Left ventricle myocardium inferior (tissue), 1 donor: ENCODE results near the gene PHGDH. TPM values are rescaled to one million over a fixed set of nuclear protein-coding genes. Genes with fewer than 3 reads are reported as not detected.

Experiments used
- DNase-seq: peaks from one replicate; pipeline ENCODE4 v3.0.0-alpha.2; 2020
- H3K27ac ChIP-seq: fragments of 200-600 bp; replicated peaks from 2 replicates; pipeline ENCODE4 v1.8.0; 2021
- H3K27me3 ChIP-seq: fragments of 200-600 bp; 2 replicates; pipeline ENCODE4 v1.8.0; 2021; ENCODE audit warnings: low read depth
- H3K36me3 ChIP-seq: fragments of 200-600 bp; 2 replicates; pipeline ENCODE4 v1.8.0; 2021
- H3K4me1 ChIP-seq: fragments of 200-600 bp; 2 replicates; pipeline ENCODE4 v1.8.0; 2021
- H3K4me3 ChIP-seq: fragments of 200-600 bp; 2 replicates; pipeline ENCODE4 v1.8.0; 2021; ENCODE audit warnings: mild to moderate bottlenecking, moderate library complexity
- H3K9me3 ChIP-seq: fragments of 200-600 bp; replicated peaks from 2 replicates; pipeline ENCODE4 v1.8.0; 2021
- CTCF ChIP-seq: fragments of 200-600 bp; IDR thresholded peaks from 2 replicates; pipeline ENCODE4 v1.8.0; 2021; ENCODE audit warnings: antibody characterized with exemption, mild to moderate bottlenecking, borderline replicate concordance
- intact Hi-C: fragments of 100-400 bp; cut with micrococcal nuclease; formaldehyde crosslinking; loops from one replicate; pipeline ENCODE4 v1.11.0; 2022
- long read RNA-seq: library from polyadenylated mRNA; unstranded; transcript quantifications from one replicate; pipeline ENCODE4 v2.0.0, GENCODE V29; 2021
- total RNA-seq: library from RNA; stranded (reverse); fragmentation: NEBNext Ultra II Directional; extraction: Animal tissue kit (Norgen Biotek cat#: 25700); gene quantifications from one replicate; pipeline ENCODE4 v1.2.1, GENCODE V29; 2021
- donor health status: DM: no; HTN: yes; CAD: no; lungs with severe emphysema.

The PHGDH gene
- 6.4 TPM for total RNA-seq
- long read RNA-seq, transcript PHGDH-208 (12 exons, 2,096 nt): major isoform, 8 of 10 reads
- long read RNA-seq, partial matches to known transcripts: 0 of 10 reads
- long read RNA-seq, other reads (novel, unspliced or antisense): 1 of 10 reads

- intact Hi-C loops: no loop called here
- peak within 1 kb of the TSS; percentile 71 for H3K4me3 ChIP-seq
- DNase-seq: peak; percentile 62
- no peaks in the 10 kb centered on the region for H3K9me3 ChIP-seq
- H3K27ac ChIP-seq: peak within 1 kb of the TSS; percentile 72
- TF ChIP-seq CTCF: no peak
- peaks cover 22% of the 10 kb centered on the region for H3K4me1 ChIP-seq
- H3K27me3 ChIP-seq: peaks cover 48% of the 10 kb centered on the region
- H3K36me3 ChIP-seq: no peaks in the 10 kb centered on the region
These were observed at the start of gene PHGDH for GRCh38 chr1:119711804-119712341. Gene PHGDH (plus strand): TSS chr1:119711934. CDS start chr1:119712023, 89 bp downstream.

GRCh38 chr1:119662034-119662437 lies 49.7 kb upstream of the PHGDH start:
- intact Hi-C loops: loop anchor here (5.0 kb wide), 1 partner anchor 45 kb away; no protein-coding TSS in a partner anchor
- Histone ChIP-seq H3K4me1 (peaks cover 6% of the 10 kb centered on the region), H3K27me3 (no peaks in the 10 kb centered on the region), H3K9me3 (no peaks in the 10 kb centered on the region), H3K36me3 (no peaks in the 10 kb centered on the region), H3K4me3 (no peak overlapping the region), H3K27ac (no peak overlapping the region)
- TF ChIP-seq CTCF: no peak
- DNase-seq: no peak

- Histone ChIP-seq H3K4me3 (no peak overlapping the region), H3K4me1 (peaks cover 6% of the 10 kb centered on the region), H3K27ac (no peak overlapping the region), H3K9me3 (no peaks in the 10 kb centered on the region), H3K36me3 (no peaks in the 10 kb centered on the region), H3K27me3 (no peaks in the 10 kb centered on the region)
- no peak for DNase-seq
- TF ChIP-seq CTCF: no peak
- intact Hi-C loops: loop anchor here (5.0 kb wide), 1 partner anchor 47 kb away; no protein-coding TSS in a partner anchor
These were observed 47.7 kb upstream of the PHGDH start for GRCh38 chr1:119664067-119664466.

GRCh38 chr1:119667173-119667572 lies 44.6 kb upstream of the PHGDH start:
- Histone ChIP-seq H3K36me3 (no peaks in the 10 kb centered on the region), H3K9me3 (no peaks in the 10 kb centered on the region), H3K4me3 (no peak overlapping the region), H3K27me3 (no peaks in the 10 kb centered on the region), H3K27ac (no peak overlapping the region), H3K4me1 (no peaks in the 10 kb centered on the region)
- no peak for DNase-seq
- TF ChIP-seq CTCF: no peak
- intact Hi-C loops: no loop called here

- Histone ChIP-seq H3K27me3 (no peaks in the 10 kb centered on the region), H3K36me3 (no peaks in the 10 kb centered on the region), H3K9me3 (no peaks in the 10 kb centered on the region), H3K4me3 (no peak overlapping the region), H3K27ac (no peak overlapping the region), H3K4me1 (peaks cover 9% of the 10 kb centered on the region)
- DNase-seq: no peak
- TF ChIP-seq CTCF: no peak
- intact Hi-C loops: loop anchor here (10.0 kb wide), 1 partner anchor 126 kb away; no protein-coding TSS in a partner anchor
These were observed 40.8 kb upstream of the PHGDH start for GRCh38 chr1:119670898-119671297.
